Vagina (tissue), 2 donors: Measurements from ENCODE around the gene KMT2A.

Experiments
- POLR2AphosphoS5 ChIP-seq, 2 donors: sonication (generic); formaldehyde crosslinking; IDR thresholded peaks; one replicate each; pipeline ENCODE4 v1.9.0; 2017; ENCODE audit warnings: antibody characterized with exemption in 2 of 2, mild to moderate bottlenecking in 2 of 2, low read depth in 1 of 2; ENCODE audit not compliant: insufficient read depth in 1 of 2
- TF ChIP-seq, protein P1 (sequence below), 3 experiments: fragments of 450-650 bp in 2 of 3; fragments of 200-600 bp in 1 of 3; sonication (generic) in 1 of 3; IDR thresholded peaks; one replicate each; pipeline ENCODE4 v1.5.1; 2017 to 2019; ENCODE audit warnings: antibody characterized with exemption in 3 of 3, mild to moderate bottlenecking in 2 of 3, moderate library complexity in 2 of 3

DNA sequence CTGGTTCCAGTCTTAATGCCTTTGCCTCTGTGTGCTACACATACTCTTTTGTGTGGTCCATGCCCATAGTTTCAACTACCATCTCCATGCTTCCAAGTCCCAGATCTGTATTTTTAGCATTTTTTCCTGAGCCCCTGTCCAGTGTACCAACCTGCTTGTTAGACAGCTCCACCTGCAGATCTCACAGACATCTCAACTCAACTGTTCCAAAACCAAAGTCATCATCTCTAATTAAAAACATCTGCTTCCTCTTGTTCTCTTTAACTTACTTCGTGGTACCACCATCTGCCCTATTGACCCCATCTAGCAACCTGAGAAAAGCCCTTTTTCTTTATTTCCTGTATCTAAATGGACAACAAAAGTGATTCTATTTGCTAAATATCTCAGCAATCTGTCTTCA, 8.6 kb upstream of the KMT2A start:
- TF ChIP-seq, protein P1, sequence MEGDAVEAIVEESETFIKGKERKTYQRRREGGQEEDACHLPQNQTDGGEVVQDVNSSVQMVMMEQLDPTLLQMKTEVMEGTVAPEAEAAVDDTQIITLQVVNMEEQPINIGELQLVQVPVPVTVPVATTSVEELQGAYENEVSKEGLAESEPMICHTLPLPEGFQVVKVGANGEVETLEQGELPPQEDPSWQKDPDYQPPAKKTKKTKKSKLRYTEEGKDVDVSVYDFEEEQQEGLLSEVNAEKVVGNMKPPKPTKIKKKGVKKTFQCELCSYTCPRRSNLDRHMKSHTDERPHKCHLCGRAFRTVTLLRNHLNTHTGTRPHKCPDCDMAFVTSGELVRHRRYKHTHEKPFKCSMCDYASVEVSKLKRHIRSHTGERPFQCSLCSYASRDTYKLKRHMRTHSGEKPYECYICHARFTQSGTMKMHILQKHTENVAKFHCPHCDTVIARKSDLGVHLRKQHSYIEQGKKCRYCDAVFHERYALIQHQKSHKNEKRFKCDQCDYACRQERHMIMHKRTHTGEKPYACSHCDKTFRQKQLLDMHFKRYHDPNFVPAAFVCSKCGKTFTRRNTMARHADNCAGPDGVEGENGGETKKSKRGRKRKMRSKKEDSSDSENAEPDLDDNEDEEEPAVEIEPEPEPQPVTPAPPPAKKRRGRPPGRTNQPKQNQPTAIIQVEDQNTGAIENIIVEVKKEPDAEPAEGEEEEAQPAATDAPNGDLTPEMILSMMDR (IDR thresholded peaks at IDR 0.05) = no peak
- no peak for TF ChIP-seq POLR2AphosphoS5 (IDR thresholded peaks at IDR 0.05; ENCODE audit: insufficient read depth in 1 of 2, low read depth in 1 of 2)
